SW480 (cell line): ENCODE results near the gene C12orf57.

Source experiments
- DNase-seq: peaks from one replicate; pipeline ENCODE4 v3.0.0-alpha.2; 2016; ENCODE audit warnings: low spot score

Gene C12orf57

DNA sequence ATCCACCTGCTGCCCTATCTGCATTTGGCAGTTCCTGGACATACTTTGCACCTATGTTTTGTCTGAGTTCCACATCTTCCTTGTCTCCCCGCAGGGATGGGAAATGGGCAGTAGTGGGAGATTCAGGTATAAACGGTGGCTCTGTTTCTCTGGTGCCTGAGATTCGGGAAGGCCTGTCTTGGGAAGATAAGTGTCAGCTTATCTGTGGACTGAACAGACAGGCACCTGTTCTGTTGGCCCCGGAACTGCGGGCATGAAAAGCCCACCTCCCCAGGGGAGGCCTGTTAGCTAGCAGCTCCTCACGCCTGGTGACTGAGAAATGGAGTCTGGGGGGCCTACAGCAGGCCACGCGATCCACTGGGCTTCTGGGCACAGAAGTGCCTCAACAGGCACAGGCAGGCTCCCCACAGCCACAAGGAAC, 20.8 kb downstream of the C12orf57 start:
- no peak for DNase-seq

DNA sequence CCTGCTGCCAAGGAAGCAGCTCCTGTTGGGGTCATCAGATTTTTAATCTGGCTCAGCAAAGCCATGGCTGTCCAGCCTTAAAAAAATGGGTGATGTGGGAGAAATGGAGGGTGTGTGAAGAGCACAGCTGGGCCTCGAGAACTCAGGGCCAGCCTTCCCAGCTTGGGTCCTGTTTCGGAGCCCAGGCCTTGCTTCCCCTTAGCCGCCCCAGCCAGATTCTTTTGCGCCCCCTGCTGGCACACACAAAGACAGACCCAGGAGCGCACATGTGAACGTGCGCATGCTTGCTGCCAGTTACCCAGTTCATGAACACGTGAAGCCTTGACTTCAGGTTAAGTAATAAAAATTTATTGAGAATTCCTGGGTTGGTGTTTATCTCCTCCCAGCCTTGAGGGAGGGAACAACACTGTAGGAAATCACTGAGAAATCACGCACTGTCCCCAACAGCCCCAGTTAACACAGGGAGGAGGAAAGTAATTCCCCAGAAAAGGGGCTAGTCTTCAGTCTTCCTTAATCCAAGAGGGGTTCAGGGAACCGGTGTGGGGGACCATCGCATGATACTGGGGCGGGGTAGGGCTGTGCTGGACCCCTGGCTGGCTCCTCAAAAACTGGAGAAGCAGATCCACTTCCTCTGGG, 21.3 kb downstream of the C12orf57 start:
- peak; percentile 95 for DNase-seq

DNA sequence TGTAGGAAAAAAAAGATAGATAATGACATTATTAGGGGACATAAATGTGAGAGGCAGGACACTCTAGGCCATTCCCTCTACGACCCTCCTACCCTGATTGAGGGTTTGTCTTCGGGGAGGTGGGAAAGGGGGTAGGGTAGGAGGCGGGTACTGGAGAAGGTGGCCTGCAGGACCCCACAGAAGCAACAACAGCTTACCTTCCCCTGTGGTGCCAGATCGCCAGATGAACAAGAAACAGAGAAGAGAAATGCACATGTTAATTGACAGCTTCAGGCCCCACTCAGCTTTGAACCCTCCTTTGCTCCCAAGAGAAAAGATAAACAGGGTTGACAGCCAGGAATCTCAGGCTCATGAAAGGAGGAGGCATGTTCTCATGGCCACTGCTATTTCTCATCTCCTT, 21.9 kb downstream of the C12orf57 start:
- no peak for DNase-seq

DNA sequence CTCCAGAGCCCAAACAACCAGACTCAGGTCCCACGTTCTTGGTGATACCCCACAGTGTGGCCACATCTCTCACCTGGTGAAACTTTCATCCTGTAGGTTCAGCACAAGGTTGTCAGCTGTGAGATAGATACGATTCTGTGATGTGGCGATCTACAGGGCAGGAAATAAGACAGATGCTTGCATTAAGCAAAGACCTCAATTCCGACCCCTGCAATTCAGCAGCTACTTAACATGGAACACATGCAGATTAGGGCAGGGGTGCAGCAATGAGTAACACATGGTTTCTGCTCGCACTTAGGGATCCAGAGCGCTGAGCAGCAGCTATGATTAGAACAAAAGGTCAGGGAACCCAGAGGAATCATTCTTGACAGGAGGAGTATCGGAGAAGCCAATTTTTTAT, 22.5 kb downstream of the C12orf57 start:
- DNase-seq = no peak

DNA sequence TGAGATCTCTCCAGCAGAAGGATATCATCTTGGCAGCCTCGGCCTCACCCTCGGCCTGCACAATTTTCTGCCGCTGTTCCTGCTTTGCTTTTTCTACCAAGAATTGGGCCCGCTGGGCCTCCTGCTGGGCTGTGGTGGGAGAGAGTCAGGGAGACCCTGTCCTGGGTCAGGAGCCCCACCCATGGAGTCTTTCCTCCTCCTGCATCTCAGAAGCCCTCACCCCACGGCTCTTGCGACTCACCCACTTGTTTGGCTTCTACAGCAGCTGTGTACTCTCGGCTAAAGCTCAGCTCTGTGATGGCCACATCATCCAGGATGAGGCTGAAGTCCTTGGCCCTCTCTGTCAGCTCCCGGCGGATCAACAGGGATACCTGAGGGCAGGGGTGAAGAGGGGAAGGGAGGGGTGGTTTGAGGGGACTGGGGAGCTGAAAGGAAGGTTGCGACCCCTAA, 23.9 kb downstream of the C12orf57 start:
- no peak for DNase-seq

DNA sequence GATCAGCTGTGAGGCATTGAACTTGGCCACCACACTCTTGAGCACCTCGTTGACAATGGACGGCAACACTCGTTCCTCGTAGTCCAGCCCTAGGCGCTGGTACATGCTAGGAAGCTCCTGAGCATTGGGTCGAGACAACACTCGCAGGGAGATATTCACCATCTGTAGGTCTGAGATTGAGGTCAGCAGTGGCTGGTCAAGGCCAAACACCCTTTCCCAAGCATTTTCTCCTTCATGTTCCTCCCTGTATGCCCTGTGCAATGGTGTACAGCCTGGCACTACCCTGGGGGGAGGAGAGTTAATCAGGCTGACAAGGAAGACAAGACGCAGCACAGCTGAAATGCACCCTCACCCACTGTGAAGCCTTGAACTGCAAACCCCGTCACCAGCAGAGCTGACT, 24.6 kb downstream of the C12orf57 start:
- no peak for DNase-seq

DNA sequence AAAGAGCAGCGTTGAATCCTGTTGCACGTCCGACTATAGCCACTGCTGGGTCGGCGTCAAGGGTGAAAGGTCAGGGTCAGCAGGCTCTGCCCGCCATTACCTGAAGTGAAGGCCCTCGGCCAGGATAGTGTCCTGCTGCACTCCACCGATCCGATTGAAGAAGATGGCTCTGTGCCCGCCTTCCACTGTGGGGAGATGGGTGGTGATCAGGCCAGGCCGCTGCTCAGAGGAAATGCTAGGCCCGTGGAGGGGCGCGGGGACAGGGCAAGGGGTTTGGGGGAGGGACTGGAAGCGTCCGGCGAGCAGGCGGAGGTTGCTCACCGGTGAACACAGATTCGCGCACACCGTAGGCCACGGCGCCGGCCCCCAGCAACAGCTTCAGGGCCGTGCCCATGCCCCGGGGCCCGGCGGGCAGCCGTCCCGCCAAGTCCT, 26.3 kb downstream of the C12orf57 start:
- peak; percentile 27 for DNase-seq

DNA sequence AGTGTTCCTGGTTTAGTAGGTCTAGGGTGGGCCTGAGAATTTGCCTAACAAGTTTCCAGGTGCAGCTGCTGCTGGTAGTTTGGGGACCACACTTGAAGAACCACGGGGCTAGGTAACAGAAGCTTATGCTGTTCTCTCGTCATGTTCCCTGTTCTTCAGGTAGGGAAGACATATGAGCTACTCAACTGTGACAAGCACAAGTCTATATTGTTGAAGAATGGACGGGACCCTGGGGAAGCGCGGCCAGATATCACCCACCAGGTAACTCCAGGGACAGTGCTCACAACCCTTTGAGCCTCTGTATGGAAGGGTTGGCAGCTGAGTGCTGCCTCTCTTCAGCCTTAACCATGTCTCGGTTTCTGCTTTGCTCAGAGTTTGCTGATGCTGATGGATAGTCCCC, 30.4 kb downstream of the C12orf57 start:
- DNase-seq = no peak

DNA sequence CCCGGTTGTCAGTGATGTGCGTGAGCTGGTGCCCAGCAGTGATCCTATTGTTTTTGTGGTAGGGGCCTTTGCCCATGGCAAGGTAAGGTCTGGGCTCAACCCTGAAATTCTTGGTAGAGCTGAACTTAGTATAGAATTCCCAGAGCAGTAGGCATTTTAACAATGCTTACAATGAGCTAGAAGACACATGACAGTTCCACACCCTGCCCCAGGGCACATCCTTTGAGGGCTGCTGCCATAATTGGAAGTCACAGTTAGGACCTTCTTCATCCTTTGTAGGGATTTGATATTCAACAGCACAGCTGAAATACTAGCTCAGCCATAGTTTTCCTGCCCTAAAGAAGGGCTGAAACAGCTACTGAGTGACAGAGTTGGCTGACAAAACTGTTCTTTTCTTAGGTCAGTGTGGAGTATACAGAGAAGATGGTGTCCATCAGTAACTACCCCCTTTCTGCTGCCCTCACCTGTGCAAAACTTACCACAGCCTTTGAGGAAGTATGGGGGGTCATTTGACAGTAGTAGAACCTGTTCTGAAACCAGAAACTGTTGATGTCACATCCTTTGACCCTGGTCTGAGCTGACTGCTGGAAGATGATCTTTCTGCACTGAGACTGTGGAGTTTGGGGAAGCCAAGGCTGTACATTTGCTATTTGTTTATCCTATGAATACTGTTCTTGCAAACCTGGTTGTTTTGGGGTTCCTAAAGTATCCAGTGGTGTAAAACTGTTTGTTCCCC, 31.6 kb downstream of the C12orf57 start:
- DNase-seq = no peak

DNA sequence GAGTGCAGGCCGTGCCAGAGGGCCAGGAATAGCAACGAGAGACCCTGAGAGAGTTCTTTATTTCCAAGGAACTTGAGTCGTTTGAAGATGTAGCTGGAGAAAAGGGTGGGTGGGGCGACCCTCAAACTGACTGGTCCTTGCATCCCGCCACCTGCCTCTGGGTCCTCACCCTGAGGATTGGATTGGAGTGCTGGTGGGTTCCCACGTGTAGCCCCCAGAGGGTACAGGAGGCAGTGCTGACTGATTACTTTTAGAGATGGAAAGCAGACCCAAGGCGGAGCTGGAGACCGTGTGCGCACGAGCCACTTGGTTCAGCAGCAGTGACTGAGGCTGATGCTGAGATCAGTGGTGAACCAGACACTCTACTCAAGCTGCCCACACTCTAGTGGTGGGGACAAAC, 33.8 kb downstream of the C12orf57 start:
- no peak for DNase-seq

DNA sequence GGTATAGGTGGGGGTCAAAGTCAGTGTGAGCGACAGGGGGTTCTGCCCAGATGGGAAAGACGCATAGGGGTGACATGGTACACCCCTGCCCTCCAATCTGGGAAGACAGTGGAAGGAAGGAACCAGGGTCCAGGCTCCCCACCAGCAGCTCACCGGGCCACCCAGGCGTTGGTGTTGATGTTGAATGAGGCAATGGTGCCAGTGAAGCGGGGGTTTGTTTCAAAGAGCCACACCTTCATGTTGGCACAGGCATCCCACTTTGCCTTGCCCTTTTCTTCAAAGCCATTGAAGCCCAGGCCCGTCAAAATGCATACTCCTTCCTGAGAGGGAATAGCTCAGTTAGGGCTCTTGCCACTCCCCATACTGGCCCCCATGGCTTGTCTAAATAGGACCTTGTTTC, 34.4 kb downstream of the C12orf57 start:
- no peak for DNase-seq

DNA sequence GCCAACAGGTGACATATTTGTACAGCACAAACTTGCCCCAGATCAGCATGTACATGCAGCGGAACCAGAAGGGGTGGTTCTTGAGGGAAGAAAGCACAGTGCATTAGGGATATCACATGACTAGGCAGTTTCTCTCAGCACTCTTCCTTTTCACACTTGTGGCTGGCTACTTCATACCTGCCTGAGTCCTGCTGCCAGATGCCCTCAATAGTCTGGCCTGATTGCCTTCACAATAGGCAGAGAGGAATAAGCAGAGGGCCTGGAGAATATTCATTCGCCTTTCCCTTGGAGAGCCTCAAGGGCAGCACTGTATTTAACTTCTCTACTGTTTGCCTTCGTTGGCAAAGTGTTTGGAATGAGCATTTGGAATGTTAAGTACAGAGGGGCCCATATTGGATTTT, 34.8 kb downstream of the C12orf57 start:
- DNase-seq = no peak

DNA sequence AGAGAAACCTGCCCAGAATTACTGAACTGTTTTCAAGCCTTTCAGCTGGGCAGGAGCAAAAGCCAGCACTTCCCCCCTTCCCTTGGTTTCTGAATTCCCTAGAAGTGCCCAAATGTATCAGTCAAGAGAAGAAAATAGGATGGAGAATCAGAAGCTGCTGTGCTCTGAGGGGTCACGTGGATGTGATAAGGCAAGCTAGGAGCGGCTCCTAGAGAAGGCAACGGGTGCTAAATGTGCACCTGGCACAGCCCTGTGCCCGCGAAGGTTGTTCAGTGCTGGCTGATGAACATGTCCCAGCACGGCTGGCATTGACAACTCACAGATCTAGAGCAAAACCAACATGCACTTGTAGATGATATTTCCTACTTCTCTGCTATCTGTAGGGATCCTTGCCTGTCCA, 35.2 kb downstream of the C12orf57 start:
- DNase-seq = no peak

DNA sequence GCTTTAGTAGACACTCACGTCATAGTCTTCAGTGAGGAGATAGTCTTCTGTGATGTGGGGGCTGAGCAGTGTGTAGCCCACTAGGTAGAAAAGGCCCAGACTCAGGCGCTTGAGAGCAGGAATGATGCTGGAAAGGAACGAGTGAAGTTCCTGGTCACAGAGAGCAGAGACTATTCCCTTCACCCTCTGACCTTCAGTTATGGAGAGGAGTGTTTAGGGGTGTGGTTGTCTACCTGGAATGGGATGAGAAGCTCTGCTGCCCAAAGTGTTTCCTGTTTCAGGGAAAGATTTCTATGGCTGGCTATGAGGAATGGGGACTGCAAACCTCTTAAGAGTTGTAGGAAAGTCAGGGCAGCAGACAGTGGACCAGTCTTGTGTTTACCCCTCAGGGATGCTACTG, 35.6 kb downstream of the C12orf57 start:
- DNase-seq = no peak

DNA sequence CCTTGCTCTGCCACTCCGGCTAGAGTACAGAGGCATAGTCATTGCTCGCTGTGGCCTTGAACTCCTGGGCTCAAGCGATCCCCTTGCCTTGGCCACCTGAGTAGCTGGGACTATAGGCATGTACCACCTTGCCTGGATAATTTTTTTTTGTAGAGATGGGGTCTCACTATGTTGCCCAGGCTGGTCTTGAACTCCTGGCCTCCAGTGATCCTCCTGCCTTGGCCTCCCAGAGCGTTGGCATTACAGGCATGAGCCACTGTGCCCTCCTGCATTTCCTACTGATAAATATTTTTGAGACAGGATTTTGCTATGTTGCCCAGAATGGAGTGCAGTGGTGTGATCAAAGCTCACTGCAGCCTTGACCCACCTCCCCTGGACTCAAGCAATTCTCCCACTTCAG, 36.3 kb downstream of the C12orf57 start:
- DNase-seq = no peak

DNA sequence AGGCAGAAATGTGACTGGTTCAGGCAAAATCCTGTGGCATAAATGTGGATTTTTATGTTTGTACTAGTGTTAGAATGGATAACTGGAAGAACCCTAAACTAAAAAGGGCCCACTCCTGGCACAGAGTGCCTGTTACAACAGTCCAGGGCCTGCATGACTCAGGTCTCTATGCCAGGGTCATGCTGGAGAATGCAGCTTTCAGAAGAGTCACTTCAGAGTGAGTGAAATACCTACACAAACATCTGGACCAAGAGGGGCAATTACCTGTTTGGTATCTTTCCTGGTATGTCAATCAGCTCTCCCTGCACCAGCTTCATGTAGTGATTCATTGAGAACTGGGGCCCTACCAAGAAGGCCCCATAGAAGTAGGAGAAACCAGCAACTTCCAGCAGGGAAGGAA, 36.9 kb downstream of the C12orf57 start:
- DNase-seq = no peak

DNA sequence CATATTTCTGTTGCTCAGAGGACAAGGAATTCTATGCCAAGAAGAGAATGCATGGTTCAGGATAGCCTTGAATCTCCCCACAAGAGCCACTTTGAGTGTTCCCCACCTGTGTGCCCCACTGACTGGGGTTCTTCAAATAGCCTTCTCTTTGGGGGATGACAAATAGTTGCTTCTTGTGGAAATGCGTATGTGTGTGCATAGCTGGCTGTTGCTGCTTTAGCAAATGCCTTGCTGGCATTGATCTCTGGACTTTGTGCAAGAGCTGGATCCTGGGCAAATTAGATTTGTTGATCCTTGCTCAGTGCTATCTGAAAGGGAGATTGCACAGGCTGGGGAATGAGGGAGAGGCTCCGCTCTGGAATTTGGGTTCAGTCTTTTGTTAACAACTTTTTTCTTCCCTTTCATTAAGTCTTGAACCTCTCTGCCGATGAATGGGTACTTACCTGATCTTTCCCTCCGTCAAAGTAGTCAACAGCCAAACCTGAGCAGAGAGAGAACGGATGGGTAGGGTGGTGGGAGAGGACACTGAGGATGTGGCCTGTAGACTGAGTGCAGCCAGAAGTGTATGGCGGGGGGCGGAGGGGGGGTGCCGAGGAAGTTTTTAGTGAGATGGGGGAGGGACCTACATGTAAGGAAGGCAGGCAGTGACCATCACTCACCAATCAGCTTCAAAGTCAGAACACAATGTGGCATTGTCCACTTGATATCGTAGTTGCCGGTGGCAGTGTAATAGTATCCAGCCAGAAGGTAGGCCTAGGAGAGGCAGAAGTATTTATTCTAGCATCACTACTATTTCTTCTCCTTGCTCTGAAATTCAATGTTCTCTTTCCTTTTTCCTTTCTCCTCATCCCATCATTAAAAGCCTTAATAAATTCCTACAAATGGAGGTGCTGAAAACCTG, 37.6 kb downstream of the C12orf57 start:
- DNase-seq = no peak

DNA sequence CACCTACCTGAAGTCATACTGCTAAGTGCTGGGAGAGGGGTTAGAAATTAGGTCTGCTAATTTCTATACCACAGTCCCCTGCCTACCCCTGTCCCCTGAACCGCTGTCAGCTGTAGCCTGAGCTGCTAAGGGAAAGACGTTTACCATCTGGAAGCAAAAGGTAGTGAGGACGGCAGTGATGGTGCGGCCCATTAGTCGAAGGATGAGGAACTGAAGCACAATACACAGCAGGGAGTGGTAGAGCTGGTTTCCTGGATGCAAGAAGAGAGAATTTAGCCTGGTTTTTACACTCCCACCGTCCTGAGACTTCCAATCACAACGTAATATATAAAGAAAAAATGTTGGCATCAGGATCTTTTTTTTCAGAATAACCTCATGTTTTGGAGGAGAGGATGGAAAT, 38.7 kb downstream of the C12orf57 start:
- DNase-seq = no peak

DNA sequence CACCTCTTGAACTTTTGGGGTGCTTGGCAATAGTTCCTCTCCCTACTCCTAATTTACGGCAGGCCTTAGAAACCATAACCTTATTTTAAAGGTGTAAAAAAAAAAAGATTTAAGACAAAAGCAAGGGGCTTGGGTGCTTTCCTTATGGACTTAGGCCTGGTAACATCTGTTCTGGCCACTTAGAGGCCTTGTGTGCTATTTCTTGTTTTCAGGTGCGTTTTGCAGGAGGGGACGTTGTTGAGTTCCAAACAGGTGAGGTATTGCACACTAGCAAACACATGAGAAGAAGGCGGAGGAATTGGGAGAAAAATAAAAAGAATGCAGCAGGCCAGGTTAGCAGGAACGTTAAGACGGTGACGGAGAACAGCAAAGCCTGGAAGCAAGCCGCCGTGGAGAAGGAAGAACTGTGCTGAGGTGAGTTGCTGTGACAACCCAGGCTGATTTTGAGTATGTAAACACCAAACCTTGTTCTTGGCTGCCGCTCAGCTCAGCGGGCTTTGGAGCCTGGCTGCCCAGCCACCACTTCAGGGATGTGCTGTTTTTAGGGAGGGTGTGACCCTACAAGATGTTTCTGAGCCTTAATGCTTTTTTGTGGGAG, 44.2 kb downstream of the C12orf57 start:
- DNase-seq = no peak
